GM12875 (cell line): Measurements from ENCODE around the gene HTT.

Experiments
- H3K4me3 ChIP-seq: one replicate; pipeline ENCODE4 v1.5.1; 2011; ENCODE audit warnings: low read depth, low read length, control low read depth
- CTCF ChIP-seq: IDR thresholded peaks from 2 replicates; pipeline ENCODE4 v1.5.1; 2011; ENCODE audit warnings: low read depth, mild to moderate bottlenecking, control low read depth, inconsistent platforms, low read length, moderate library complexity, borderline replicate concordance; ENCODE audit not compliant: insufficient read depth

HTT gene

GRCh38 chr4:3267576-3268394 is 193.3 kb downstream of the HTT start:
- TF ChIP-seq CTCF = no peak
- no peak overlapping the region for H3K4me3 ChIP-seq

- TF ChIP-seq CTCF = no peak
- no peak overlapping the region for H3K4me3 ChIP-seq
Measured at GRCh38 chr4:3268395-3269104, 194.1 kb downstream of the HTT start.

- no peak for TF ChIP-seq CTCF
- H3K4me3 ChIP-seq = no peak overlapping the region
Measured at GRCh38 chr4:3269105-3269927, 194.8 kb downstream of the HTT start.

- TF ChIP-seq CTCF = no peak
Measured at GRCh38 chr4:3269991-3270611, 195.6 kb downstream of the HTT start.

GRCh38 chr4:3271131-3271530 is 196.7 kb downstream of the HTT start:
- H3K4me3 ChIP-seq = no peak overlapping the region

More at GRCh38 chr4:3269991-3270611, 195.6 kb downstream of the HTT start:
- no peak overlapping the region for H3K4me3 ChIP-seq

More at GRCh38 chr4:3271131-3271530, 196.7 kb downstream of the HTT start:
- no peak for TF ChIP-seq CTCF
